ENCODE results near the gene ERG28.
A peak's percentile ranks its signal among the peaks of the same experiment; 100 is the strongest.

Gene ERG28

DNA sequence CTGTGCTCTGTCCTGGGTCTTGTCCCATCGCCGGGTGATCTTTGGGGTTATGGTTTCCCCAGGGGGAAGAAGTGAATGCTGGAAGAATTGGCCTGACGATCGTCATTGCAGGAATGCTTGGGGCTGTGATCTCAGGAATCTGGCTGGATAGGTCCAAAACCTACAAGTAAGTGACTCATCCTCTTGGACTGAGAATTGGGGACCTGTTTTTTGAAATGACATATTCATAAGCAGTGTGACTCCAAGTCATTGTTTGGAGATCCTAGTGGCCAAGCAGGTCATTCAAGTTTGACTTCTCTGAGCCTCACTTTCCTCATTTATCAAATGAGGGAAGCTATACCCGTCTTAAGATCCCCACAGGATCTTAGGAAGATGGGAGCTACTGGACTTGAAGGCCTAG lies 25.8 kb downstream of the ERG28 start:
- TF ChIP-seq, protein P1, sequence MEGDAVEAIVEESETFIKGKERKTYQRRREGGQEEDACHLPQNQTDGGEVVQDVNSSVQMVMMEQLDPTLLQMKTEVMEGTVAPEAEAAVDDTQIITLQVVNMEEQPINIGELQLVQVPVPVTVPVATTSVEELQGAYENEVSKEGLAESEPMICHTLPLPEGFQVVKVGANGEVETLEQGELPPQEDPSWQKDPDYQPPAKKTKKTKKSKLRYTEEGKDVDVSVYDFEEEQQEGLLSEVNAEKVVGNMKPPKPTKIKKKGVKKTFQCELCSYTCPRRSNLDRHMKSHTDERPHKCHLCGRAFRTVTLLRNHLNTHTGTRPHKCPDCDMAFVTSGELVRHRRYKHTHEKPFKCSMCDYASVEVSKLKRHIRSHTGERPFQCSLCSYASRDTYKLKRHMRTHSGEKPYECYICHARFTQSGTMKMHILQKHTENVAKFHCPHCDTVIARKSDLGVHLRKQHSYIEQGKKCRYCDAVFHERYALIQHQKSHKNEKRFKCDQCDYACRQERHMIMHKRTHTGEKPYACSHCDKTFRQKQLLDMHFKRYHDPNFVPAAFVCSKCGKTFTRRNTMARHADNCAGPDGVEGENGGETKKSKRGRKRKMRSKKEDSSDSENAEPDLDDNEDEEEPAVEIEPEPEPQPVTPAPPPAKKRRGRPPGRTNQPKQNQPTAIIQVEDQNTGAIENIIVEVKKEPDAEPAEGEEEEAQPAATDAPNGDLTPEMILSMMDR (conservative IDR thresholded peaks at IDR 0.05) = no peak
- TF ChIP-seq ZFX (IDR thresholded peaks at IDR 0.05) = no peak
- peak overlapping the region; percentile 22; the same call in 1 of the 2 replicates for H3K27ac ChIP-seq

DNA sequence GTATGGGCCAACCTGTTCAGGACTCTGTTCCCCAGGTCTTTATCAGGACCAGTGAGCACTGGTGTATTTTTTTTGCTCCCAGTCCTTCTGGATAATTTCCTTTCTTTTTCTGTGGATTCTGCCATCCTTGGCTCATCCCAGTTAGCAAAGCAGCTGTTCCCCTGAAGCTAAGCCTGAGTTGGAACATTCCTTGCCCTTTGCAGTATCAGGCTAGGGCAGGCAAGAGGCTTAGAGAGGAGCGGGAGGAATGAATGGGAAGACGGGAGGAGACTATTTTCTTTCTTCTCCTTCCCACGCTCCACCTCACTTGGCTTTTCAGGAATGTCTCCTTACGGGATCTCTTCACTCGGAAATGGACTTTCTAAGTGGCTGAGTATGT lies 29.2 kb downstream of the ERG28 start:
- no peak overlapping the region for H3K27ac ChIP-seq
- TF ChIP-seq, protein P1 (conservative IDR thresholded peaks at IDR 0.05) = no peak
- TF ChIP-seq ZFX (IDR thresholded peaks at IDR 0.05) = no peak

DNA sequence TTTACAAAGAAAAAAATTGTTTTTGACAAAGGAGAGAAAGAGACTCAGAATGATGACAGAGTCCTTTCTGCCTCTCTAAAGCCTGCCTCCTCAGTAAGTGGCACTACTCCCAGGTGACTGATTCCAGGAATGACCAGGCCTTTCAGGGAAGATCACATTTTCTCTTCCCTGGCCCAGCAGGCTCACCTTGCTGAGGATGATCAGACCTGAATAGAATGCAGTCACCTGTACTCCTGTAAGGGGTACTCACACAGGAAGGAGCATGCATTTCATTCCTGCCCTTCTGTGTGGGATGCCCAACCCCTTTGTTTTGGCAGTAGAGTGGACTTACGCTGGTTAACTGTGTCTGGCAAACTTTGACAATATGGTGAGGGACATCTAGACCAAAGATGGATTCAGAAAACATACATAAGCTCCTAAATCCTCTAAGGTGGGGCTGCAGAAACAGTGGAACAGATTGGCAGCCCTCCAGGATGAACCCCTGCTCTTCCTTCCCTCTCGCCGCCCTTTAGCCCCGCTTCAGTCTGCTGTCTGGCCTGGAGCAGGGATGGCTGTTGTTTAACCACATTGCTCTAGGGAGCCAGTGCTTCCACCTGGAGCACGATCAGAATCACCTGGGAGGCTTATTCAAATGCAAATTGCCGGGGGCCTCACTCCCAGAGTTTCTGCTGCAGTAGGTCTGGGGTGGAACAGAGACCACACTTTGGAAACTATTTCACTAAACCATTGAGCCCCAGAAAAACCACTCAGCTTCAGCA lies 29.8 kb downstream of the ERG28 start:
- TF ChIP-seq ZFX (IDR thresholded peaks at IDR 0.05) = no peak
- TF ChIP-seq, protein P1 (conservative IDR thresholded peaks at IDR 0.05) = no peak
- H3K27ac ChIP-seq = no peak overlapping the region

DNA sequence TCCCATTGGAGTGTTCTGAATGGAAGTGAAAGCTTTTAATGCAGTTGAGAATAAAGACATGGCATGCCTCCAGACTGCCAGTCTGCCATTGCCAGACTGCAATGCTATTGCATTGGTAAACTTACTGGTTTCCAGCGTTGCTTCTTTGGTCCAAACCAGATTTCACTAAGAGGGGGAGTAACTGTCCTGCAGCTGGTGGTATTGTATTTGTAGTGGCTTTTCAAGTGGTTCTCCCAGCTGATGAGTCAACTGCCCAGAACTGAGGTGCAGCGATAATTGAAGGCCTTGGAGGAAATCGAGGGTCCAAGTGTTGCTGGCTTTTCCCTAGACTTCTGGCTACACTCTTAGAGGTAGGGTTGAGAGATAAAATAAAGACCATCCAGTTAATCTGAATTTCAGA lies 31.9 kb downstream of the ERG28 start:
- no peak overlapping the region for H3K27ac ChIP-seq
- TF ChIP-seq, protein P1 (conservative IDR thresholded peaks at IDR 0.05) = no peak
- no peak for TF ChIP-seq ZFX (IDR thresholded peaks at IDR 0.05)

DNA sequence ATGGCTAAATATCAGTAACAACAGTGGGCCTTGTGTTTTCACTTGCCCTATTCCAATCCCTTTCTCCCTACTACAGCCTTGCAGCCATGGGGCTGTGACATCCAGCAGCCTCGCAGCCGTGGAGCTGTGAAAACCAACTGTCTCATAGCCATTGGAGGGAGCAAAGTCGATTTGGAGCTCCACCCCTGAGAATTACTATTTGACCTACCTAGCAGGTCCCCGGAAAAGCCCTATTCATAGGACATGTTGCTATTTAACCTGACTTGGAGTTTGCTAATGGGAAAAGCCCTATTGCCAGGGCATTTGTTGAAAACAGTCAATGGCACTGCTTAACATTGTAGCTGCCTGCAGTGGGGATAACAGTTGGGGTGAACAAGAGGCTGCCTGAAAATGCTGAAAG lies 33.3 kb downstream of the ERG28 start:
- TF ChIP-seq, protein P1 (conservative IDR thresholded peaks at IDR 0.05) = no peak
- no peak for TF ChIP-seq ZFX (IDR thresholded peaks at IDR 0.05)
- H3K27ac ChIP-seq = no peak overlapping the region

DNA sequence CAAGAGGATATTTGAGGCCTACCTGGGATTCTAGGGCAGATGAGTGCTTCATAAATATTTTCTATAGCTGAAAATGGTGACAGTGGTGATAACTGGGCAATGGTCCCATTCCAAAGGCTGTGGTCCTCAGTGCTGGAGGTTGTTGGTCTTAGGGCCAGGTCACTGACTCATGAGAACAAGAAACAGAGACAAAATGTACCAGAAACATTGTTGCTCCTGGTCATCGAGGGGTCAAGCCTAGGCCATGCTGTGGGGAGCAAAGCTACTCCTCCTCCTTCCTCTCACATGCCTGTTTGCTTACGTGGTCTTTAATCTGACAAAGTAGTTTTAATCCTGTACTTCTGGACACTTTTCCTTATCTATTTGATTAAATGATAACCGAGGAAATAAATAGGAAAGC lies 33.8 kb downstream of the ERG28 start:
- TF ChIP-seq, protein P1 (conservative IDR thresholded peaks at IDR 0.05) = no peak
- TF ChIP-seq ZFX (IDR thresholded peaks at IDR 0.05) = no peak
- no peak overlapping the region for H3K27ac ChIP-seq

DNA sequence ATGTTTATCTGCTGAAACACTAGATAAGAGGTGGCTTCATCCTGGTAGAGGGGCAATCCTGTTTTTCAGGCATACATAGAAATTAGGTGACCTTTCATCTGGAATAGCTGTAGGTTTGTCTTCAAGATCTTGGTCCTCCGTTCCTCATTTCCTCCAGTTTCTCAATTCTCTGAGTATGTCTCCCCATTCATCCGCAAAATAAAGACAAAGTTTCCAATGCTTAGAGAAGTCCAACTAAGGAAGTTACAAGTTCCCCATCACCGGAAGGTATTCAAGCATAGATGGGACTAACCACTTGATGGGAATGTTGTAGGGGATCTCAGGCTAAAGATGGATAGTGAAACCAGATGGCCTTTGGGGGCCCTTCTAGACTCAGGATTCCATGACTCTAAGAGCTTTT lies 34.3 kb downstream of the ERG28 start:
- no peak overlapping the region for H3K27ac ChIP-seq
- no peak for TF ChIP-seq ZFX (IDR thresholded peaks at IDR 0.05)
- TF ChIP-seq, protein P1 (conservative IDR thresholded peaks at IDR 0.05) = no peak

All from C4-2B (cell line).